Smooth muscle cell (in vitro differentiated cells): Measurements from ENCODE around the gene MTMR12. TPM values are rescaled to one million over a fixed set of nuclear protein-coding genes. Genes with fewer than 3 reads are reported as not detected.

Source experiments
- DNase-seq: peaks from one replicate; lab custom pipeline; 2025; ENCODE audit not compliant: unreplicated experiment; lab: John Stamatoyannopoulos, UW
- H2AFZ ChIP-seq: fragments of 200-600 bp; sonication (generic); 2 replicates; pipeline ENCODE4 v1.6.0; 2016; ENCODE audit warnings: antibody characterized with exemption, low read depth, mild to moderate bottlenecking
- H3F3A ChIP-seq: fragments of 200-600 bp; sonication (generic); 2 replicates; pipeline ENCODE4 v1.6.0; 2017; ENCODE audit warnings: antibody characterized with exemption, low read depth
- H3K27ac ChIP-seq: fragments of 200-600 bp; sonication (generic); 2 replicates; pipeline ENCODE4 v1.5.1; 2016; ENCODE audit warnings: low read depth, mild to moderate bottlenecking
- H3K27me3 ChIP-seq: fragments of 200-600 bp; sonication (generic); 2 replicates; pipeline ENCODE4 v1.6.1; 2016; ENCODE audit warnings: low read depth, mild to moderate bottlenecking
- H3K36me3 ChIP-seq: fragments of 200-600 bp; sonication (generic); 2 replicates; pipeline ENCODE4 v1.5.1; 2016; ENCODE audit warnings: low read depth
- H3K4me1 ChIP-seq: fragments of 200-600 bp; sonication (generic); 2 replicates; pipeline ENCODE4 v1.5.1; 2016; ENCODE audit warnings: low read depth
- H3K4me2 ChIP-seq: fragments of 200-600 bp; sonication (generic); 2 replicates; pipeline ENCODE4 v1.6.0; 2016; ENCODE audit warnings: mild to moderate bottlenecking
- H3K4me3 ChIP-seq: fragments of 200-600 bp; sonication (generic); 2 replicates; pipeline ENCODE4 v1.5.1; 2016; ENCODE audit warnings: mild to moderate bottlenecking
- H3K79me2 ChIP-seq: fragments of 200-600 bp; sonication (generic); 2 replicates; pipeline ENCODE4 v1.6.0; 2016; ENCODE audit warnings: low read depth, mild to moderate bottlenecking
- H3K9ac ChIP-seq: fragments of 200-600 bp; sonication (generic); 2 replicates; pipeline ENCODE4 v1.6.0; 2016; ENCODE audit warnings: low read depth
- H3K9me3 ChIP-seq: fragments of 200-600 bp; sonication (generic); replicated peaks from 2 replicates; pipeline ENCODE4 v1.5.1; 2016; ENCODE audit warnings: low read depth
- H4K20me1 ChIP-seq: fragments of 200-600 bp; sonication (generic); 2 replicates; pipeline ENCODE4 v1.6.0; 2016; ENCODE audit warnings: low read depth
- CTCF ChIP-seq: fragments of 200-600 bp; sonication (generic); IDR thresholded peaks from 2 replicates; pipeline ENCODE4 v1.5.1; 2017; ENCODE audit warnings: borderline replicate concordance, mild to moderate bottlenecking, antibody characterized with exemption; ENCODE audit not compliant: insufficient read depth, poor library complexity, severe bottlenecking
- WGBS: methylation state at CpG from one replicate; pipeline ENCODE4 v1.1.7; 2016; ENCODE audit warnings: low lambda C conversion rate; 5-methylcytosine and 5-hydroxymethylcytosine counted together
- polyA plus RNA-seq: library from polyadenylated mRNA; unstranded; fragments of >200 nt; fragmentation: Nextera tagmentation; extraction: Ambion mirVana; gene quantifications from 2 replicates; pipeline ENCODE4 v1.2.1, GENCODE V29; 2016
- total RNA-seq: library from RNA; depleted of rRNA; stranded (reverse); fragments of >200 nt; gene quantifications from 2 replicates; pipeline ENCODE4 v1.2.3, GENCODE V29; 2014

Gene MTMR12
- total and polyA plus RNA-seq, 2 experiments from 2014 or later, result 4.4 to 8.6 TPM

- Histone ChIP-seq H3F3A (no peaks in the 10 kb centered on the region), H3K27ac (no peak overlapping the region), H3K4me3 (no peak overlapping the region), H2AFZ (no peak overlapping the region), H3K79me2 (no peaks in the 10 kb centered on the region), H3K27me3 (no peaks in the 10 kb centered on the region), H3K4me1 (no peaks in the 10 kb centered on the region), H3K9me3 (no peaks in the 10 kb centered on the region), H4K20me1 (no peaks in the 10 kb centered on the region), H3K4me2 (no peak overlapping the region), H3K9ac (no peak overlapping the region), H3K36me3 (no peaks in the 10 kb centered on the region)
- DNase-seq, result no peak
- no peak for TF ChIP-seq CTCF
- WGBS, result 99% methylated on average over 4 of the region's 4 CpGs
These were observed 105.4 kb downstream of the MTMR12 start for GRCh38 chr5:32207355-32207634.

GRCh38 chr5:32206509-32207354, 106.0 kb downstream of the MTMR12 start:
- Histone ChIP-seq H3K4me3 (no peak overlapping the region), H2AFZ (no peak overlapping the region), H3K27me3 (no peaks in the 10 kb centered on the region), H3K9me3 (no peaks in the 10 kb centered on the region), H3K4me1 (no peaks in the 10 kb centered on the region), H3K27ac (no peak overlapping the region), H4K20me1 (no peaks in the 10 kb centered on the region), H3K4me2 (no peak overlapping the region), H3K9ac (no peak overlapping the region), H3K79me2 (no peaks in the 10 kb centered on the region), H3K36me3 (no peaks in the 10 kb centered on the region), H3F3A (no peaks in the 10 kb centered on the region)
- DNase-seq, result no peak
- WGBS, result 96% methylated on average over 13 of the region's 13 CpGs
- no peak for TF ChIP-seq CTCF

GRCh38 chr5:32206053-32206452, 106.7 kb downstream of the MTMR12 start:
- Histone ChIP-seq H3K4me3 (no peak overlapping the region), H3K9me3 (no peaks in the 10 kb centered on the region), H3F3A (no peaks in the 10 kb centered on the region), H3K4me1 (no peaks in the 10 kb centered on the region), H3K27me3 (no peaks in the 10 kb centered on the region), H3K36me3 (no peaks in the 10 kb centered on the region), H3K27ac (no peak overlapping the region), H3K9ac (no peak overlapping the region), H2AFZ (no peak overlapping the region), H3K79me2 (no peaks in the 10 kb centered on the region), H4K20me1 (no peaks in the 10 kb centered on the region), H3K4me2 (no peak overlapping the region)
- no peak for TF ChIP-seq CTCF
- DNase-seq, result no peak
- WGBS, result 94% methylated on average over 5 of the region's 5 CpGs

- no peak overlapping the region for H2AFZ ChIP-seq
- H3K27me3 ChIP-seq, result no peaks in the 10 kb centered on the region
- no peaks in the 10 kb centered on the region for H3K9me3 ChIP-seq
- no peaks in the 10 kb centered on the region for H4K20me1 ChIP-seq
- H3F3A ChIP-seq, result no peaks in the 10 kb centered on the region
- DNase-seq, result no peak
- H3K9ac ChIP-seq, result no peak overlapping the region
- no peak overlapping the region for H3K27ac ChIP-seq
- H3K79me2 ChIP-seq, result no peaks in the 10 kb centered on the region
- no peak for TF ChIP-seq CTCF
- no peaks in the 10 kb centered on the region for H3K36me3 ChIP-seq
- H3K4me1 ChIP-seq, result no peaks in the 10 kb centered on the region
- WGBS, result 85% methylated on average over 2 of the region's 2 CpGs
- no peak overlapping the region for H3K4me3 ChIP-seq
- no peak overlapping the region for H3K4me2 ChIP-seq
These were observed 110.3 kb downstream of the MTMR12 start for GRCh38 chr5:32202394-32202793.
